ENCODE results near the gene PHOX2B.
"Not testable (repeated sequence)": the region's sequence is repeated elsewhere in the genome, so short reads cannot be mapped to it uniquely, and the experiment has no call there.

Gene PHOX2B

DNA sequence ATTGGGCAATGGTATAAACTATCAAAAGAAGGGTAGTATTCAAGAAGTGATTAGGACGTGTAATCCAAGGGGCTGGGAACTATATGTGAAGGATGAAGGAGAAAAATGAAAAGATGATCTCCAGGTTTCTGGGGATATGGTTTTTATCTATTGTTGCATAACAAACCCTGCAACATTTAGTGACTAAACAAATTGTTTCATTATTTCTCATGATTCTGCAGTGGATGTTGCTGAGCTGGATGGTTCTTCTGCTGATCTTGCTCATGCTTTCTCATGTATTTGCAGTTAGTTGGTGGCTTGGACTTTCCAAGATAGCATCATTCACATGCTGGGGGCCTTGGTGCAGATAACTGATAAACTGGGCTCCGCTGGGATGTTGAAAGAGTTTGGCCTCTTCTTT, 29.1 kb downstream of the PHOX2B start:
- Histone ChIP-seq H3K9ac (ENCODE audit: insufficient read length, low read depth) (no peak overlapping the region), H3K4me3 (ENCODE audit: insufficient read length, low read depth) (no peak overlapping the region), H3K4me1 (ENCODE audit: insufficient read depth, insufficient read length) (no peaks in the 10 kb centered on the region), H3K36me3 (ENCODE audit: insufficient read depth, insufficient read length, low read length) (no peaks in the 10 kb centered on the region), H3K9me3 (ENCODE audit: insufficient read depth, low read length) (no peaks in the 10 kb centered on the region), H3K27me3 (ENCODE audit: insufficient read depth, insufficient read length) (no peaks in the 10 kb centered on the region)
- no peak for TF ChIP-seq ZNF274 (IDR thresholded peaks at IDR 0.05; ENCODE audit: low read depth, low read length)
- no peak for TF ChIP-seq SUZ12 (IDR thresholded peaks at IDR 0.05; ENCODE audit: extremely low read depth, insufficient read depth, insufficient read length)
- TF ChIP-seq YY1 (IDR thresholded peaks at IDR 0.05; ENCODE audit: insufficient read depth, insufficient read length) = no peak
- DNase-seq (ENCODE audit: low read depth, low spot score) = no peak

- Histone ChIP-seq H3K27me3 (ENCODE audit: insufficient read depth, insufficient read length) (no peaks in the 10 kb centered on the region), H3K4me1 (ENCODE audit: insufficient read depth, insufficient read length) (no peaks in the 10 kb centered on the region), H3K36me3 (ENCODE audit: insufficient read depth, insufficient read length, low read length) (no peaks in the 10 kb centered on the region), H3K9ac (ENCODE audit: insufficient read length, low read depth) (no peak overlapping the region), H3K4me3 (ENCODE audit: insufficient read length, low read depth) (no peak overlapping the region), H3K9me3 (ENCODE audit: insufficient read depth, low read length) (no peaks in the 10 kb centered on the region)
- TF ChIP-seq SUZ12 (IDR thresholded peaks at IDR 0.05; ENCODE audit: extremely low read depth, insufficient read depth, insufficient read length) (no peak), ZNF274 (IDR thresholded peaks at IDR 0.05; ENCODE audit: low read depth, low read length) (no peak), YY1 (IDR thresholded peaks at IDR 0.05; ENCODE audit: insufficient read depth, insufficient read length) (no peak)
- DNase-seq (ENCODE audit: low read depth, low spot score) = no peak
Measured at GRCh38 chr4:41718907-41719306, 29.6 kb downstream of the PHOX2B start.

DNA sequence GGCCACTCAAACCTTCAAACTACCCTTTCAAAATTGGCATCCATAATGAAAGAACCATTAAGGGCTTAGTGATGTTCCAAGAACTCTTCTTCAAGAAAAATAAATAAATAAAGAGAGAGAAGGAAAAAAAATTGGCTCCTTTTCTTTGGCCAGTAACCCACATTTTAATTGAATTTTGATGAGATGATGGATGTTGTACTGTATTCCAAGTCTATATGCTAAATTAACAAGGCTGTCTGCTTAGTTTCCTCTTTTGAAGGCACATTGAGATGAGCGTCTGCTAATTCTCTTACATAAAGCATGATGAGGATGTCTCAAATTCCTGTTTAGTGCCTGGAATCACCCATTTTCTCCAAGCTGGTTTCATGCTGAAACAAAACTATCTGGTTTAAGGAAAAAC, 33.4 kb downstream of the PHOX2B start:
- H3K27me3 ChIP-seq (ENCODE audit: insufficient read depth, insufficient read length) = no peaks in the 10 kb centered on the region

GRCh38 chr4:41714364-41715000, 34.0 kb downstream of the PHOX2B start:
- H3K9me3 ChIP-seq (ENCODE audit: insufficient read depth, low read length) = no peaks in the 10 kb centered on the region
- no peak overlapping the region for H3K9ac ChIP-seq (ENCODE audit: insufficient read length, low read depth)
- H3K4me1 ChIP-seq (ENCODE audit: insufficient read depth, insufficient read length) = no peaks in the 10 kb centered on the region
- no peak for TF ChIP-seq SUZ12 (IDR thresholded peaks at IDR 0.05; ENCODE audit: extremely low read depth, insufficient read depth, insufficient read length)
- TF ChIP-seq ZNF274 (IDR thresholded peaks at IDR 0.05; ENCODE audit: low read depth, low read length) = no peak
- TF ChIP-seq YY1 (IDR thresholded peaks at IDR 0.05; ENCODE audit: insufficient read depth, insufficient read length) = no peak
- H3K36me3 ChIP-seq (ENCODE audit: insufficient read depth, insufficient read length, low read length) = no peaks in the 10 kb centered on the region
- H3K4me3 ChIP-seq (ENCODE audit: insufficient read length, low read depth) = no peak overlapping the region
- no peaks in the 10 kb centered on the region for H3K27me3 ChIP-seq (ENCODE audit: insufficient read depth, insufficient read length)
- no peak for DNase-seq (ENCODE audit: low read depth, low spot score)

More for the DNA sequence above, 33.4 kb downstream of the PHOX2B start:
- no peaks in the 10 kb centered on the region for H3K4me1 ChIP-seq (ENCODE audit: insufficient read depth, insufficient read length)
- no peak for DNase-seq (ENCODE audit: low read depth, low spot score)
- H3K36me3 ChIP-seq (ENCODE audit: insufficient read depth, insufficient read length, low read length) = no peaks in the 10 kb centered on the region
- TF ChIP-seq SUZ12 (IDR thresholded peaks at IDR 0.05; ENCODE audit: extremely low read depth, insufficient read depth, insufficient read length) = no peak
- TF ChIP-seq ZNF274 (IDR thresholded peaks at IDR 0.05; ENCODE audit: low read depth, low read length) = no peak
- TF ChIP-seq YY1 (IDR thresholded peaks at IDR 0.05; ENCODE audit: insufficient read depth, insufficient read length) = no peak
- H3K9ac ChIP-seq (ENCODE audit: insufficient read length, low read depth) = no peak overlapping the region
- no peak overlapping the region for H3K4me3 ChIP-seq (ENCODE audit: insufficient read length, low read depth)
- H3K9me3 ChIP-seq (ENCODE audit: insufficient read depth, low read length) = no peaks in the 10 kb centered on the region

- no peak for DNase-seq (ENCODE audit: low read depth, low spot score)
- TF ChIP-seq YY1 (IDR thresholded peaks at IDR 0.05; ENCODE audit: insufficient read depth, insufficient read length) = no peak
- no peak for TF ChIP-seq SUZ12 (IDR thresholded peaks at IDR 0.05; ENCODE audit: extremely low read depth, insufficient read depth, insufficient read length)
- TF ChIP-seq ZNF274 (IDR thresholded peaks at IDR 0.05; ENCODE audit: low read depth, low read length) = no peak
Measured at GRCh38 chr4:41713768-41714167, 34.8 kb downstream of the PHOX2B start.

DNA sequence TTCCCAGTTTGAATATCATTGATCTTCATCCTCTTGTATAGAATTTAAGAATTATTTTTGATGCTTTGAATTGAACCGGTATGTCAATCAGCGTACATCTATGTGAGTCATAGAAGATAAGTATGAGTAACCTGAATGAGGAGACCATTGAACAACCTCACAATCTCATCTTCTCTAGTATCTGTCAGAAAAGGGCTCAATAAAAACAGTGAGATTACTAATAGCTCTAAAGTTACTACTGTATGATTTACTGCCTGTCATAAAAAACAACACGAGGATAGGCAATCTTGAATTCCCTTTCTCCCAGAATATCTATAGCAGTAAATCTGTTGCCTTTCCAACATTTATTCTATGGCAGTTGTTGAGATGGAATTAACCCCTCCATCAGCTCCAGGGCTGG, 36.1 kb downstream of the PHOX2B start:
- Histone ChIP-seq H3K36me3 (ENCODE audit: insufficient read depth, insufficient read length, low read length) (no peaks in the 10 kb centered on the region), H3K9me3 (ENCODE audit: insufficient read depth, low read length) (no peaks in the 10 kb centered on the region), H3K9ac (ENCODE audit: insufficient read length, low read depth) (no peak overlapping the region), H3K27me3 (ENCODE audit: insufficient read depth, insufficient read length) (no peaks in the 10 kb centered on the region), H3K4me3 (ENCODE audit: insufficient read length, low read depth) (no peak overlapping the region), H3K4me1 (ENCODE audit: insufficient read depth, insufficient read length) (no peaks in the 10 kb centered on the region)
- no peak for DNase-seq (ENCODE audit: low read depth, low spot score)
- no peak for TF ChIP-seq SUZ12 (IDR thresholded peaks at IDR 0.05; ENCODE audit: extremely low read depth, insufficient read depth, insufficient read length)
- TF ChIP-seq ZNF274 (IDR thresholded peaks at IDR 0.05; ENCODE audit: low read depth, low read length) = no peak
- TF ChIP-seq YY1 (IDR thresholded peaks at IDR 0.05; ENCODE audit: insufficient read depth, insufficient read length) = no peak

More at GRCh38 chr4:41713768-41714167, 34.8 kb downstream of the PHOX2B start:
- H3K36me3 ChIP-seq (ENCODE audit: insufficient read depth, insufficient read length, low read length) = no peaks in the 10 kb centered on the region
- no peak overlapping the region for H3K9ac ChIP-seq (ENCODE audit: insufficient read length, low read depth)
- no peaks in the 10 kb centered on the region for H3K4me1 ChIP-seq (ENCODE audit: insufficient read depth, insufficient read length)
- no peaks in the 10 kb centered on the region for H3K27me3 ChIP-seq (ENCODE audit: insufficient read depth, insufficient read length)
- H3K4me3 ChIP-seq (ENCODE audit: insufficient read length, low read depth) = no peak overlapping the region
- no peaks in the 10 kb centered on the region for H3K9me3 ChIP-seq (ENCODE audit: insufficient read depth, low read length)

GRCh38 chr4:41711654-41712053, 36.9 kb downstream of the PHOX2B start:
- DNase-seq (ENCODE audit: low read depth, low spot score) = not testable (repeated sequence)

More at GRCh38 chr4:41711654-41712053, 36.9 kb downstream of the PHOX2B start:
- H3K27me3 ChIP-seq (ENCODE audit: insufficient read depth, insufficient read length); H3K9ac ChIP-seq (ENCODE audit: insufficient read length, low read depth); H3K4me1 ChIP-seq (ENCODE audit: insufficient read depth, insufficient read length); H3K9me3 ChIP-seq (ENCODE audit: insufficient read depth, low read length); H3K4me3 ChIP-seq (ENCODE audit: insufficient read length, low read depth); H3K36me3 ChIP-seq (ENCODE audit: insufficient read depth, insufficient read length, low read length): not testable (repeated sequence)
